ENCODE results near the gene PTPN3.

The PTPN3 gene

DNA sequence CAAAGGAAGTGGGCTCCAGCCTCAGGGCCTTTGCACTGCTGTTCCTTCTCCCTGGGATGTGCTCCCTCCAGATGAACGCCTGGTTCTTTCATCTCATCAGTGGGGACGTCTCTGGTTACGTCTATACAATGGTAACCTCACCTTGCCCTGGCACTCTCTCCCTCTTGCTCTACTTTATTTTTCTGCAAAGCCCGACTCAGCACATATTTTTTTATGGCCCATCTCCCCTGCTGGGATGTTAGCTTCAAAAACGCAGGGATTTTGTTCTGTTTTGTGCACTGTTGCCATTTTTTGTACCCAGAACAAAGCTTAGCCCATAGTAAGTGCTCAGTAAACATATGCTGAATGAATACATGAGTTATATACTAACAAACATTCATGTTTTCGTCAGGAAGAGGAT, 37.5 kb downstream of the PTPN3 start:
- TF ChIP-seq, protein P1, sequence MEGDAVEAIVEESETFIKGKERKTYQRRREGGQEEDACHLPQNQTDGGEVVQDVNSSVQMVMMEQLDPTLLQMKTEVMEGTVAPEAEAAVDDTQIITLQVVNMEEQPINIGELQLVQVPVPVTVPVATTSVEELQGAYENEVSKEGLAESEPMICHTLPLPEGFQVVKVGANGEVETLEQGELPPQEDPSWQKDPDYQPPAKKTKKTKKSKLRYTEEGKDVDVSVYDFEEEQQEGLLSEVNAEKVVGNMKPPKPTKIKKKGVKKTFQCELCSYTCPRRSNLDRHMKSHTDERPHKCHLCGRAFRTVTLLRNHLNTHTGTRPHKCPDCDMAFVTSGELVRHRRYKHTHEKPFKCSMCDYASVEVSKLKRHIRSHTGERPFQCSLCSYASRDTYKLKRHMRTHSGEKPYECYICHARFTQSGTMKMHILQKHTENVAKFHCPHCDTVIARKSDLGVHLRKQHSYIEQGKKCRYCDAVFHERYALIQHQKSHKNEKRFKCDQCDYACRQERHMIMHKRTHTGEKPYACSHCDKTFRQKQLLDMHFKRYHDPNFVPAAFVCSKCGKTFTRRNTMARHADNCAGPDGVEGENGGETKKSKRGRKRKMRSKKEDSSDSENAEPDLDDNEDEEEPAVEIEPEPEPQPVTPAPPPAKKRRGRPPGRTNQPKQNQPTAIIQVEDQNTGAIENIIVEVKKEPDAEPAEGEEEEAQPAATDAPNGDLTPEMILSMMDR (IDR thresholded peaks at IDR 0.05; ENCODE audit: low read length, missing control alignments), result no peak
- no peak overlapping the region for H3K4me3 ChIP-seq (replicated peaks; ENCODE audit: low read depth, low read length)
- no peak for DNase-seq (ENCODE audit: low read depth)

DNA sequence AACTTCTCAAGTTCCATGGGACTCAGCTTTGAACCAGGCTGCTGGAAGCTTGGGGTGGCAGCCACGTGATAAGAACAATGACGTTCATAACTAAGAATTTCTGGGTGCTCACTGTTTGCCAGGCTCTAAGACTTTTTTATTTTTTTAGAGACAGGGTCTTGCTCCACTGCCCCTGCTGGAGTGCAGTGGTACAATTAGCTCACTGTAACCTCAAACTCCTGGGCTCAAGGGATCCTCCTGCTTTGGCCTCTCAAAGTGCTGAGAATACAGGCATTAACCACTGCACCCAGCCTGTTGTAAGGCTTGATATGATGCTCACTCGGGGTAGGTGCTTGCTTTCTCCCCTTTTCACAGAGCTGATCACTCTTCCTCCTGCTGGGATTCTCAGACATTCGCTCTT, 38.7 kb downstream of the PTPN3 start:
- no peak for DNase-seq (ENCODE audit: low read depth)
- TF ChIP-seq, protein P1 (IDR thresholded peaks at IDR 0.05; ENCODE audit: low read length, missing control alignments), result no peak
- no peak overlapping the region for H3K4me3 ChIP-seq (replicated peaks; ENCODE audit: low read depth, low read length)

DNA sequence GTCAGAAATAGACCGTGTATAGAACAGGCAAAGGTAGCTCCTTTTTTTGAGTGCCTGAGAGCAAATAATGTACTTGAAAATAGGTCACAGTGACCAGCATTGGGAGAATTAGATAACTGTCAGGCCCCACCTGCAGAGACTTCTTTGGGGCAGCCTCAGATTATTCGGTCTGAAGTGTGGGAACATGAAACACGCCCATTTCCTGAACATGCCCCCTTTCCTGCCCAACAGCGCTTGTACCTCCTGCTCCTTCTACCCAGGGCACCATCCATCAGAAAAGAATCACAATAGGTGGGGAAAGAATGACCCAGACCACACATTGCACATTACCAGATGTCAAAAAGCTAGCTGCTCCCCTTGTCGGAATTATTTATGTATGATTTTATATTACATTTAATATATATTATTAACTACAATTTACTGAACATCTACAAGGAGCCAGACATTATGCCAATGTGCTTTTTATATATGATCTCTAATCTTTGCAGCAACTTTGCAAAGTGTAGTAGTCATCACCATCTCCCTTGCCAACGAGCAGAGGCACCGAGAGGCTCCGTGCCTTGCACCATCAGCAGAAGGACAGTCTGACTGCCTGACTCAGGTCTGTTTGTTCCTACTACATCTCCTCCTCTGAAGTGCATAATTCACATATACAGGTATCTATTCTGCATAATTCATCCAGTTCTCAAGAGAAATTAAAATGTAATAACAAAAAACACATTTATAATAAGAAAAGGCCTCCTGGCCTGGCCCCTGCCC, 39.5 kb downstream of the PTPN3 start:
- DNase-seq (ENCODE audit: low read depth), result no peak
- no peak overlapping the region for H3K4me3 ChIP-seq (replicated peaks; ENCODE audit: low read depth, low read length)
- TF ChIP-seq, protein P1 (IDR thresholded peaks at IDR 0.05; ENCODE audit: low read length, missing control alignments), result no peak

DNA sequence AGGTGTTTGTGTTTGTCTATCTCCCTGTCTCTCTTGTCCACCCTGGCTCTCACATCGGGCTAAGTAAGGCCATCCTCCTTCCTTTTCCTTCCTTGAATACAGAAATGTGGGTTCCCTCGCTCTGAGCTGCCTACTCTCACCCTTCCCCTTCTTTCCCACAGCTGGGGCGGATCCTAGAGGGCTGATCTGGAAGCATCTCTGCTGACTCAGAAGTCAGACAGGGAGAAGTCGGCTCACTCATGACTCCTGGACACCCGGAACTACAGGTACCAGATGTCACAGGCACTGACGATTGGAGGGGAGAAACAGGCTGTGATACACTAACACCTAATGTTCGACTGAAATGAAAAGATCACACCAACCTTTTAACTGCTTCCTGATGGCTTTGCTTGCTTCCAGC, 41.3 kb downstream of the PTPN3 start:
- no peak for DNase-seq (ENCODE audit: low read depth)

DNA sequence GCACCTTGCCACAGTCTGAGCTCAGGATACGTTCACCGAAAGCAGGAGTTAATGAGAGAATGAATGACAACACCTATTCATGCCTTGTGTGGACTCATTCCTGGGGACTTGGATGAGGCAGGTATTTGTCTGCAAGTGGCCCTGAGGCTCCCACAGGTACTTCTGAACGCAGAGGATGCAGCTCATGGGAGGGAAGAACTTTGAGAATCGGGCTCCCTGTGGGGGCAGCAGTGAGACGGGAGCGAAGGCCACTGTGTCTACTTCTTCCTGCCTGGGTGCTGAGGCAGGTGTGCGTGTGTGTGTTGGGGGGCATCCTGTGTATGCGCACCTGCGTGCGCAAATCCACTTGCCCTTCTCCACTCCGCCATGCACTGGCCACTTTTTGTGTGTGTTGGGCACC, 42.2 kb downstream of the PTPN3 start:
- no peak for DNase-seq (ENCODE audit: low read depth)
- TF ChIP-seq, protein P1 (IDR thresholded peaks at IDR 0.05; ENCODE audit: low read length, missing control alignments), result no peak

More for the DNA sequence above, 41.3 kb downstream of the PTPN3 start:
- TF ChIP-seq, protein P1 (IDR thresholded peaks at IDR 0.05; ENCODE audit: low read length, missing control alignments), result no peak
- H3K4me3 ChIP-seq (replicated peaks; ENCODE audit: low read depth, low read length), result no peak overlapping the region

DNA sequence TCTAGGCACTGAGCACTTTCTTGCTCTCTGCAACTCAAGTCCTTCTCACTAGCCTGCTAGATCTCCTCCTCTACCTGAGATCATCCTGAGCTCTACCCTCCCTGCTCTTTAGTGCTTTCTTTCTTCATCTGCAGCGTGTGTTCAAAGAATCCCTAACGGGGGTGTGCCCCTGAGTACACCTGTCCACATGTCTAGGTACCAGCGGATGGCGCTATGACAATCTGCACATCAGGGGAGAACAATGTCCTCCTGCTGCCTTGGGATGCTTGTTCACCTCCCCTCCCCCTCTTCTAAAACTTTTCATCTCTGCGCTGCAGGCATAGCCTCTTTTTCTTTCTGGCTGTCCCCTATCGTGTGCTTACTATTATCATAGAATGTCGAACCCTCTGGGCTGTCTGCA, 42.7 kb downstream of the PTPN3 start:
- no peak overlapping the region for H3K4me3 ChIP-seq (replicated peaks; ENCODE audit: low read depth, low read length)
- TF ChIP-seq, protein P1 (IDR thresholded peaks at IDR 0.05; ENCODE audit: low read length, missing control alignments), result no peak
- no peak for DNase-seq (ENCODE audit: low read depth)

More for the DNA sequence above, 42.2 kb downstream of the PTPN3 start:
- H3K4me3 ChIP-seq (replicated peaks; ENCODE audit: low read depth, low read length), result no peak overlapping the region
